IMR-90 (cell line): ENCODE measurements around the gene CFAP221. TPM values are rescaled to one million over a fixed set of nuclear protein-coding genes. Genes with fewer than 3 reads are reported as not detected.
A peak's percentile ranks its signal among the peaks of the same experiment; 100 is the strongest.

Source experiments
- ATAC-seq: fragments of 200-7000 bp; cut with Tn5 transposase; 2 replicates; pipeline ENCODE4 v1.9.1; 2020; ENCODE audit warnings: low read depth, mild to moderate bottlenecking, moderate library complexity
- BruUV-seq: library from RNA; stranded (reverse); fragments of 400-500 nt; replicated peaks from 2 replicates; lab custom pipeline; 2021; lab: Mats Ljungman, UMichigan
- CTCF ChIA-PET: fragments of 300-600 bp; formaldehyde crosslinking; extraction: SDS; loops from one replicate; lab custom pipeline; 2021; ENCODE audit warnings: antibody characterized with exemption; lab: Yijun Ruan, JAX
- POLR2A ChIA-PET: fragments of 300-600 bp; sonication (Branson Sonifier 250); formaldehyde crosslinking; loops from one replicate; lab custom pipeline; 2022; ENCODE audit warnings: antibody characterized with exemption; ENCODE audit not compliant: unreplicated experiment; lab: Charles Lee
- DNase-seq: peaks from one replicate; pipeline ENCODE4 v3.0.0; 2013
- H2AFZ ChIP-seq: replicated peaks from 2 replicates; pipeline ENCODE3; 2013; ENCODE audit warnings: low read length, mild to moderate bottlenecking; ENCODE audit not compliant: poor library complexity
- H2AK5ac ChIP-seq: 2 replicates; pipeline ENCODE4 v1.6.1; 2013; ENCODE audit warnings: low read depth, low read length, inconsistent platforms
- H2AK9ac ChIP-seq: replicated peaks from 2 replicates; pipeline ENCODE3; 2013; ENCODE audit warnings: mild to moderate bottlenecking, low read depth, low read length, moderate library complexity; ENCODE audit not compliant: poor library complexity
- H2BK120ac ChIP-seq: 2 replicates; pipeline ENCODE4 v1.6.1; 2013; ENCODE audit warnings: low read depth, low read length, inconsistent platforms
- H2BK15ac ChIP-seq: 3 replicates; pipeline ENCODE4 v1.6.1; 2013; ENCODE audit warnings: low read depth, low read length, inconsistent platforms
- H2BK20ac ChIP-seq: 2 replicates; pipeline ENCODE4 v1.6.1; 2013; ENCODE audit warnings: low read depth, mild to moderate bottlenecking, inconsistent platforms, low read length, moderate library complexity
- H2BK5ac ChIP-seq: 2 replicates; pipeline ENCODE4 v1.6.1; 2013; ENCODE audit warnings: mild to moderate bottlenecking, low read depth, low read length, inconsistent platforms; ENCODE audit not compliant: poor library complexity, severe bottlenecking
- H3K14ac ChIP-seq: replicated peaks from 2 replicates; pipeline ENCODE4 v1.6.1; 2013; ENCODE audit warnings: low read depth, low read length, inconsistent platforms
- H3K18ac ChIP-seq: 2 replicates; pipeline ENCODE4 v1.6.1; 2013; ENCODE audit warnings: low read depth, low read length, control low read depth
- H3K23ac ChIP-seq: 2 replicates; pipeline ENCODE4 v1.6.1; 2013; ENCODE audit warnings: low read depth, low read length, inconsistent platforms
- H3K27ac ChIP-seq: 2 replicates; pipeline ENCODE4 v1.5.1; 2013; ENCODE audit warnings: mild to moderate bottlenecking, control low read depth, low read length; ENCODE audit not compliant: insufficient read depth
- H3K27me3 ChIP-seq: 2 replicates; pipeline ENCODE4 v1.6.1; 2013; ENCODE audit warnings: low read length; ENCODE audit not compliant: control insufficient read depth, insufficient read depth
- H3K36me3 ChIP-seq: 2 replicates; pipeline ENCODE4 v1.6.1; 2013; ENCODE audit warnings: low read length, mixed read lengths; ENCODE audit not compliant: control insufficient read depth, insufficient read depth
- H3K4ac ChIP-seq: 2 replicates; pipeline ENCODE4 v1.6.1; 2013; ENCODE audit warnings: low read depth, low read length, inconsistent platforms
- H3K4me1 ChIP-seq: 2 replicates; pipeline ENCODE4 v1.6.1; 2013; ENCODE audit warnings: low read length, mixed read lengths; ENCODE audit not compliant: control insufficient read depth, insufficient read depth
- H3K4me2 ChIP-seq: 2 replicates; pipeline ENCODE4 v1.6.1; 2013; ENCODE audit warnings: low read depth, mild to moderate bottlenecking, control low read depth, low read length, moderate library complexity
- H3K4me3 ChIP-seq: 2 replicates; pipeline ENCODE4 v1.5.1; 2013; ENCODE audit warnings: low read depth, mild to moderate bottlenecking, control low read depth, low read length, moderate library complexity; ENCODE audit not compliant: insufficient read depth
- H3K56ac ChIP-seq: 2 replicates; pipeline ENCODE4 v1.6.1; 2013; ENCODE audit warnings: low read length, inconsistent platforms; ENCODE audit not compliant: insufficient read depth; ENCODE audit errors: extremely low read depth
- H3K79me1 ChIP-seq, 2 experiments: 2 replicates each; pipeline ENCODE4 v1.6.1; 2013; ENCODE audit warnings: low read length in 2 of 2, inconsistent platforms in 1 of 2, low read depth in 1 of 2
- H3K9ac ChIP-seq: 2 replicates; pipeline ENCODE4 v1.6.1; 2013; ENCODE audit warnings: low read depth, low read length, control low read depth
- H3K9me1 ChIP-seq: 2 replicates; pipeline ENCODE4 v1.6.1; 2013; ENCODE audit warnings: low read length, inconsistent platforms; ENCODE audit not compliant: insufficient read depth
- H3K9me3 ChIP-seq: 2 replicates; pipeline ENCODE4 v1.6.1; 2013; ENCODE audit warnings: low read length; ENCODE audit not compliant: control insufficient read depth, insufficient read depth
- H4K20me1 ChIP-seq: 2 replicates; pipeline ENCODE4 v1.6.1; 2013; ENCODE audit warnings: low read length, inconsistent platforms; ENCODE audit not compliant: insufficient read depth
- H4K5ac ChIP-seq: 2 replicates; pipeline ENCODE4 v1.6.1; 2013; ENCODE audit warnings: mild to moderate bottlenecking, low read depth, low read length, control low read depth
- H4K8ac ChIP-seq, 2 experiments: 2 replicates each; pipeline ENCODE4 v1.6.1; 2013; ENCODE audit warnings: low read depth in 2 of 2, low read length in 2 of 2, control low read depth in 1 of 2, inconsistent platforms in 1 of 2
- H4K91ac ChIP-seq: 2 replicates; pipeline ENCODE4 v1.6.1; 2013; ENCODE audit warnings: low read depth, low read length, inconsistent platforms; ENCODE audit not compliant: insufficient read depth
- BHLHE40 ChIP-seq: fragments of 150-350 bp; IDR thresholded peaks from 2 replicates; pipeline ENCODE4 v1.6.1; 2016; ENCODE audit warnings: mild to moderate bottlenecking, low read depth, low read length
- CEBPB ChIP-seq: IDR thresholded peaks from 2 replicates; pipeline ENCODE4 v1.6.1; 2012; ENCODE audit warnings: low read depth, low read length, improper control_type of control experiment
- CHD1 ChIP-seq: IDR thresholded peaks from 2 replicates; pipeline ENCODE4 v1.6.1; 2012; ENCODE audit warnings: low read depth, low read length, improper control_type of control experiment
- ELK1 ChIP-seq: fragments of 150-350 bp; IDR thresholded peaks from 2 replicates; pipeline ENCODE4 v1.6.1; 2016; ENCODE audit warnings: low read depth, mild to moderate bottlenecking, low read length, moderate library complexity, borderline replicate concordance
- FOS ChIP-seq: fragments of 150-350 bp; IDR thresholded peaks from 2 replicates; pipeline ENCODE4 v1.6.1; 2016; ENCODE audit warnings: low read depth, low read length
- MAFK ChIP-seq: IDR thresholded peaks from 2 replicates; pipeline ENCODE4 v1.6.1; 2012; ENCODE audit warnings: low read depth, low read length, improper control_type of control experiment
- MAZ ChIP-seq: IDR thresholded peaks from 2 replicates; pipeline ENCODE4 v1.6.1; 2012; ENCODE audit warnings: low read depth, mild to moderate bottlenecking, low read length, improper control_type of control experiment, moderate library complexity, borderline replicate concordance
- MXI1 ChIP-seq: IDR thresholded peaks from 2 replicates; pipeline ENCODE4 v1.6.1; 2012; ENCODE audit warnings: low read depth, mild to moderate bottlenecking, low read length, moderate library complexity, borderline replicate concordance
- NFE2L2 ChIP-seq: fragments of 150-350 bp; IDR thresholded peaks from 2 replicates; pipeline ENCODE4 v1.6.1; 2016; ENCODE audit warnings: low read depth, mild to moderate bottlenecking, low read length
- POLR2A ChIP-seq: IDR thresholded peaks from 2 replicates; pipeline ENCODE4 v1.6.1; 2012; ENCODE audit warnings: mild to moderate bottlenecking, low read depth, low read length
- RAD21 ChIP-seq: IDR thresholded peaks from 2 replicates; pipeline ENCODE4 v1.6.1; 2012; ENCODE audit warnings: low read length, improper control_type of control experiment
- RCOR1 ChIP-seq: IDR thresholded peaks from 2 replicates; pipeline ENCODE4 v1.6.1; 2012; ENCODE audit warnings: mild to moderate bottlenecking, low read length, improper control_type of control experiment; ENCODE audit not compliant: insufficient replicate concordance
- RFX5 ChIP-seq: IDR thresholded peaks from 2 replicates; pipeline ENCODE4 v1.8.0; 2012; ENCODE audit warnings: low read depth, mild to moderate bottlenecking, low read length, moderate library complexity
- SMC3 ChIP-seq: fragments of 150-350 bp; IDR thresholded peaks from 2 replicates; pipeline ENCODE4 v1.6.1; 2016; ENCODE audit warnings: low read depth, mild to moderate bottlenecking, antibody characterized with exemption, low read length, moderate library complexity
- WGBS, 2 experiments: methylation state at CpG; one replicate each; pipeline versions ENCODE4 v1.1.5 to v1.1.7; 2013; ENCODE audit warnings: missing lambda C conversion rate in 2 of 2; ENCODE audit not compliant: insufficient read length in 1 of 2; ENCODE audit errors: extremely low coverage in 2 of 2; 5-methylcytosine and 5-hydroxymethylcytosine counted together
- dilution Hi-C: fragments of 300-500 bp; cut with HindIII; formaldehyde crosslinking; loops from one replicate; pipeline ENCODE4 v1.14.3; 2018; ENCODE audit warnings: low sequenced_read_pairs; ENCODE audit not compliant: unreplicated experiment
- in situ Hi-C: fragments of 300-500 bp; cut with MboI; formaldehyde crosslinking; loops from 3 replicates; pipeline ENCODE4 v1.14.3; 2019; ENCODE audit warnings: low sequenced_read_pairs, inconsistent platforms, mixed read lengths
- intact Hi-C: fragments of 100-400 bp; cut with micrococcal nuclease; formaldehyde crosslinking; loops from 2 replicates; pipeline ENCODE4 v1.10.0; 2022
- polyA plus RNA-seq, 3 experiments: library from polyadenylated mRNA; depleted of rRNA; stranded (reverse); fragments of >200 nt; gene quantifications; 2 replicates each; pipeline ENCODE4 v1.2.3, GENCODE V29; 2012; ENCODE audit warnings: low replicate concordance in 1 of 3
- total RNA-seq: library from RNA; depleted of rRNA; stranded (reverse); fragments of >200 nt; gene quantifications from 2 replicates; pipeline ENCODE4 v1.2.3, GENCODE V29; 2012
- TF ChIP-seq, protein P1 (sequence below): fragments of 150-350 bp; IDR thresholded peaks from 2 replicates; pipeline ENCODE4 v1.6.1; 2017; ENCODE audit warnings: mild to moderate bottlenecking, antibody characterized with exemption, low read length, low read depth
- TF ChIP-seq, protein P2 (sequence below): conservative IDR thresholded peaks from 2 replicates; pipeline ENCODE4 v1.5.1; 2012; ENCODE audit warnings: mild to moderate bottlenecking, low read depth, low read length, improper control_type of control experiment

Gene CFAP221
- total and polyA plus RNA-seq, 2 of the 4 experiments (the other 2 are of a cell fraction), result not detected

GRCh38 chr2:119681203-119681867, 137.1 kb downstream of the CFAP221 start:
- no peak overlapping the region for H3K23ac ChIP-seq
- H2BK15ac ChIP-seq, result no peak overlapping the region
- TF ChIP-seq SMC3 (no peak), RAD21 (no peak), BHLHE40 (no peak), FOS (no peak), CHD1 (no peak), POLR2A (no peak), ELK1 (no peak), MXI1 (no peak), MAZ (no peak), NFE2L2 (no peak), CEBPB (no peak), RFX5 (no peak), RCOR1 (no peak), MAFK (no peak)
- TF ChIP-seq, protein P1, sequence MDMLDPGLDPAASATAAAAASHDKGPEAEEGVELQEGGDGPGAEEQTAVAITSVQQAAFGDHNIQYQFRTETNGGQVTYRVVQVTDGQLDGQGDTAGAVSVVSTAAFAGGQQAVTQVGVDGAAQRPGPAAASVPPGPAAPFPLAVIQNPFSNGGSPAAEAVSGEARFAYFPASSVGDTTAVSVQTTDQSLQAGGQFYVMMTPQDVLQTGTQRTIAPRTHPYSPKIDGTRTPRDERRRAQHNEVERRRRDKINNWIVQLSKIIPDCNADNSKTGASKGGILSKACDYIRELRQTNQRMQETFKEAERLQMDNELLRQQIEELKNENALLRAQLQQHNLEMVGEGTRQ, result no peak
- TF ChIP-seq, protein P2, sequence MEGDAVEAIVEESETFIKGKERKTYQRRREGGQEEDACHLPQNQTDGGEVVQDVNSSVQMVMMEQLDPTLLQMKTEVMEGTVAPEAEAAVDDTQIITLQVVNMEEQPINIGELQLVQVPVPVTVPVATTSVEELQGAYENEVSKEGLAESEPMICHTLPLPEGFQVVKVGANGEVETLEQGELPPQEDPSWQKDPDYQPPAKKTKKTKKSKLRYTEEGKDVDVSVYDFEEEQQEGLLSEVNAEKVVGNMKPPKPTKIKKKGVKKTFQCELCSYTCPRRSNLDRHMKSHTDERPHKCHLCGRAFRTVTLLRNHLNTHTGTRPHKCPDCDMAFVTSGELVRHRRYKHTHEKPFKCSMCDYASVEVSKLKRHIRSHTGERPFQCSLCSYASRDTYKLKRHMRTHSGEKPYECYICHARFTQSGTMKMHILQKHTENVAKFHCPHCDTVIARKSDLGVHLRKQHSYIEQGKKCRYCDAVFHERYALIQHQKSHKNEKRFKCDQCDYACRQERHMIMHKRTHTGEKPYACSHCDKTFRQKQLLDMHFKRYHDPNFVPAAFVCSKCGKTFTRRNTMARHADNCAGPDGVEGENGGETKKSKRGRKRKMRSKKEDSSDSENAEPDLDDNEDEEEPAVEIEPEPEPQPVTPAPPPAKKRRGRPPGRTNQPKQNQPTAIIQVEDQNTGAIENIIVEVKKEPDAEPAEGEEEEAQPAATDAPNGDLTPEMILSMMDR, result no peak
- H2AK5ac ChIP-seq, result no peak overlapping the region
- H3K56ac ChIP-seq, result no peak overlapping the region
- H3K9me1 ChIP-seq, result peaks cover 4% of the 10 kb centered on the region; the same call in 1 of the 2 replicates
- dilution Hi-C loops, result no loop called here
- no peaks in the 10 kb centered on the region for H3K9me3 ChIP-seq
- H3K4me2 ChIP-seq, result no peak overlapping the region
- POLR2A ChIA-PET, result no interaction called here
- H3K18ac ChIP-seq, result no peak overlapping the region
- WGBS, 2 experiments, result 100% methylated on average over 8 of the region's 25 CpGs; no CpG with 5 or more reads in 1 of the 2 experiments
- ATAC-seq (no peak), DNase-seq (no peak)
- no peak overlapping the region for H3K9ac ChIP-seq
- H2BK5ac ChIP-seq, result no peak overlapping the region
- no peak overlapping the region for H2BK120ac ChIP-seq
- BruUV-seq, result no TSS peak
- H3K4me1 ChIP-seq, result peaks cover 5% of the 10 kb centered on the region; the same call in 1 of the 2 replicates
- H3K4ac ChIP-seq, result no peak overlapping the region
- peak overlapping the region; percentile 37 for H2AK9ac ChIP-seq
- H2BK20ac ChIP-seq, result no peak overlapping the region
- H3K27ac ChIP-seq, result no peak overlapping the region
- no peak overlapping the region for H4K91ac ChIP-seq
- no peak overlapping the region for H4K8ac ChIP-seq
- no peak overlapping the region for H4K5ac ChIP-seq
- peaks cover 12 to 23% of the 10 kb centered on the region in 2 experiments; a peak in 3 of 4 replicates for H3K79me1 ChIP-seq
- H2AFZ ChIP-seq, result no peak overlapping the region
- no peak overlapping the region for H3K14ac ChIP-seq
- no peak overlapping the region for H3K4me3 ChIP-seq
- H3K36me3 ChIP-seq, result peaks cover 3% of the 10 kb centered on the region; the same call in 1 of the 2 replicates
- in situ Hi-C loops, result no loop called here
- H3K27me3 ChIP-seq, result no peaks in the 10 kb centered on the region
- CTCF ChIA-PET, result interaction anchor here (0.6 kb wide), 1 partner anchor 171 kb away, joined by 6 read pairs; no protein-coding TSS in a partner anchor
- intact Hi-C loops, result no loop called here
- H4K20me1 ChIP-seq, result no peaks in the 10 kb centered on the region
